Activated T-cell treated with anti-CD3 and anti-CD28 coated beads, Interleukin-2, amount 50 U/mL, for 4 hours (primary cell): Measurements from ENCODE around the gene MCCC2. TPM values are rescaled to one million over a fixed set of nuclear protein-coding genes. Genes with fewer than 3 reads are reported as not detected.
"Not testable (repeated sequence)": the region's sequence is repeated elsewhere in the genome, so short reads cannot be mapped to it uniquely, and the experiment has no call there.

Source experiments
- ATAC-seq, 2 donors: fragments of 200-7000 bp; cut with Tn5 transposase; one replicate each; pipeline ENCODE4 v1.10.0; 2021
- DNase-seq: peaks from one replicate; pipeline ENCODE4 v3.0.0-alpha.2; 2020
- H3K27me3 Mint-ChIP-seq: one replicate; pipeline ENCODE4 v1.8.0; 2021; ENCODE audit warnings: low read depth, mixed read lengths
- H3K36me3 Mint-ChIP-seq: one replicate; pipeline ENCODE4 v1.8.0; 2022; ENCODE audit warnings: mixed read lengths; ENCODE audit not compliant: insufficient read depth
- H3K4me1 Mint-ChIP-seq: one replicate; pipeline ENCODE4 v1.8.0; 2021; ENCODE audit warnings: low read depth, mixed read lengths
- H3K4me3 Mint-ChIP-seq: one replicate; pipeline ENCODE4 v1.8.0; 2021; ENCODE audit warnings: mild to moderate bottlenecking, moderate library complexity, mixed read lengths
- H3K9me3 Mint-ChIP-seq: one replicate; pipeline ENCODE4 v1.8.0; 2021; ENCODE audit warnings: mixed read lengths
- total RNA-seq, 3 donors: library from RNA; stranded (reverse); gene quantifications; one replicate each; pipeline ENCODE4 v1.2.1, GENCODE V29; 2021

The MCCC2 gene
- 10 to 100 TPM; 44.7 to 50.1 (median 48.3) TPM for total RNA-seq

DNA sequence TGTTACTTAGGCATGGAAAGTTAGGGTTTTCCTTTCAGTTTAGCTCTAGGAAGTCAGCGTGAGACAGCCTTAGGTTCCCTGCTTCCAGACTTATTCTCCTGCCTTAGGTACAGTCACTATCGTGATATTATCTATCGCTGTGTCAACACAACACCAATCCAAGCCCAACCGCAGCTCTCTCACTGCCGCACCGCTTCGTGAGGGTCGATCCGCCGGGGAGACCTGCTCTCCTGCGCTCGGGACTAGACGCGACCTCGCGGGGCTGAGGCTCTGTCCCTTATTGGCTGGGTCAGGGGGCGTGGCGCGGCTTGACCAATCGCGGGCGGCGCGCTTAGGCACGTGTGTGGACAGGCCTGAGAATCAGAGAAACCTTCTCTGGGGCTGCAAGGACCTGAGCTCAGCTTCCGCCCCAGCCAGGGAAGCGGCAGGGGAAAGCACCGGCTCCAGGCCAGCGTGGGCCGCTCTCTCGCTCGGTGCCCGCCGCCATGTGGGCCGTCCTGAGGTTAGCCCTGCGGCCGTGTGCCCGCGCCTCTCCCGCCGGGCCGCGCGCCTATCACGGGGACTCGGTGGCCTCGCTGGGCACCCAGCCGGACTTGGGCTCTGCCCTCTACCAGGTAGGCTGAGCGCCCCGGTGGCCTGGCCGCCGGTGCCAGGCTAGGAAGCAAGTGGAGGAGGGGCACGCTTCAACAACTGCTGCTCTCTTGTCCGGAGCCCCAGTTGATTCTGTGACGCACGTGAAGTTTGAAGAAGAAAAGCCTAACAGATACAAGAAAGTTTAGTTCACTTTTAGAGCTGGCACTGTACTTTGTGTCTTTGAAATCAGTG lies at the start of gene MCCC2:
TSS of gene MCCC2 (plus strand) at position 400 of the 825 bp plus-strand sequence. CDS start at position 486, 86 bp downstream.
- peak; percentile 94 for DNase-seq
- Mint-ChIP-seq H3K36me3 (peaks cover 7% of the 10 kb centered on the region), H3K27me3 (no peaks in the 10 kb centered on the region), H3K4me1 (peaks cover 40% of the 10 kb centered on the region), H3K4me3 (peak within 1 kb of the TSS; percentile 91), H3K9me3 (no peaks in the 10 kb centered on the region)
- ATAC-seq, result peak; percentile 99

DNA sequence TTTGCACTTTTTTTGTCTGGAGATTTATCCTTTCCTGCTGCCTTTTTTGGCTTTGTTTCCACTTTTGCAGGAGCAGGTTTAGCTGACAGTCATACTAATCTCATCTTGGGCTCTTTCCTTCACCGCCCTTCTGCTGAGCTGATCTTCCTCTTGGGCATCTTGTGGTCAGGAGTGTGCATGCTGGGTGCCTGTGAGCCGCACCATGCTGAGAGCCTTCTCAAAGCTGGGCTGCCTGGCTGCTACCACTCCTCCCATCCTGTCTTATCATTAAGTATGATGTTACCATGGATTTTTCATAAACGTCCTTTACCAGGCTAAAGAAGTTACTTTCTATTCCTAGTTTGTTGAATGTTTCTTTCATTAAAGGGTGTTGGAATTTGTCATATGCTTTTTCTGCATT lies 49.5 kb upstream of the MCCC2 start:
- Mint-ChIP-seq H3K4me3 (no peak overlapping the region), H3K9me3 (no peaks in the 10 kb centered on the region), H3K27me3 (no peaks in the 10 kb centered on the region), H3K36me3 (peaks cover 48% of the 10 kb centered on the region), H3K4me1 (peaks cover 11% of the 10 kb centered on the region)
- ATAC-seq (no peak), DNase-seq (no peak)

DNA sequence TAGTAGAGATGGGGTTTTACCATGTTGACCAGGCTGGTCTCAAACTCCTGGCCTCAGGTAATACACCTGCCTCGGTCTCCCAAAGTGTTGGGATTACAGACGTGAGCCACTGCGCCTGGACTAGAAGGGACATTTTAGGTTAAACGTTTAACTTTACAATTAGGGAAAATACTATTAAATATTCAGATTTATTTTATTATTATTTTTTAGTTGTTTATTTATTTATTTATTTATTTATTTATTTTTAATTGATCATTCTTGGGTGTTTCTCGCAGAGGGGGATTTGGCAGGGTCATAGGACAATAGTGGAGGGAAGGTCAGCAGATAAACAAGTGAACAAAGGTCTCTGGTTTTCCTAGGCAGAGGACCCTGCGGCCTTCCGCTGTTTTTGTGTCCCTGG lies 36.3 kb upstream of the MCCC2 start:
- not testable (repeated sequence) for H3K27me3 Mint-ChIP-seq, H3K4me1 Mint-ChIP-seq, H3K4me3 Mint-ChIP-seq, H3K9me3 Mint-ChIP-seq, DNase-seq, ATAC-seq
- peaks cover 49% of the 10 kb centered on the region for H3K36me3 Mint-ChIP-seq

- not testable (repeated sequence) for ATAC-seq, H3K4me1 Mint-ChIP-seq, H3K4me3 Mint-ChIP-seq, H3K27me3 Mint-ChIP-seq, DNase-seq, H3K9me3 Mint-ChIP-seq
- H3K36me3 Mint-ChIP-seq, result peaks cover 51% of the 10 kb centered on the region
These were observed 35.6 kb upstream of the MCCC2 start for GRCh38 chr5:71551582-71551981.

- not testable (repeated sequence) for H3K27me3 Mint-ChIP-seq, H3K4me3 Mint-ChIP-seq, H3K4me1 Mint-ChIP-seq, DNase-seq, ATAC-seq, H3K9me3 Mint-ChIP-seq
- H3K36me3 Mint-ChIP-seq, result peaks cover 51% of the 10 kb centered on the region
These were observed 35.0 kb upstream of the MCCC2 start for GRCh38 chr5:71552026-71552749.

DNA sequence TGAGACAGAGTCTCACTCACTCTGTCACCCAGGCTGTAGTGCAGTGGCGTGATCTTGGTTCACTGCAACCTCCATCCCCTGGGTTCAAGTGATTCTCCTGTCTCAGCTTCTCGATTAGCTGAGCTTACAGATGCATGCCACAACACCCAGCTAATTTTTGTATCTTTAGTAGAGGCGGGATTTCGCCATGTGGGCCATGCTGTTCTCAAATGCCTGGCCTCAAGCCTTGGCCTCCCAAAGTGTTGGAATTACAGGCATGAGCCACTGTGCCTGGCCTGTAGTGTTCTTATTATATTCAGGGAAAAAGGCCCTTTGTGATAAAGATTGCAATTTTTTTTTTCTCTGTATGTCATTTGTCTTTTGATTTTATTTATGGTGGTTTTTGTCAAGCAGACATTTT lies 24.0 kb upstream of the MCCC2 start:
- Mint-ChIP-seq H3K9me3 (no peaks in the 10 kb centered on the region), H3K27me3 (no peaks in the 10 kb centered on the region), H3K36me3 (peaks cover 19% of the 10 kb centered on the region), H3K4me1 (no peaks in the 10 kb centered on the region), H3K4me3 (no peak overlapping the region)
- DNase-seq (no peak), ATAC-seq (no peak)

DNA sequence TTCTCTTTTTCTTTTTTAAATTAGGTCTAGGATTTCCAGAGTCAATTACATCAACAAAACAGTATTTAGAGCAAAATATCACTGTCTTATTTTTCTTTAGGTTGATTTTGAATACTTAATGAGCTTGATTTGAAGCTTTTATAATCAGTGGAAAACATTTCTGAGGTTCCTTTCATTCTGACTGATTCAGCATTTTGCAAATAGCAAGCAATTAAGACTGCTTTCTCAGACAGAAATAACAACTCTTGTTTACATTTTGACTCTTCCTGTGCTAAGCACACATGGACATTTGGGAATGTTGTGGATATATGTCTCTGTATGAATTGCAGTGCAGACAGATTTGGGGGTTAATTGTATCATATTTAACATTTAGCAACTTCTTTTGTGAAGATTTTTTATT lies 22.2 kb upstream of the MCCC2 start:
- Mint-ChIP-seq H3K9me3 (no peaks in the 10 kb centered on the region), H3K36me3 (peaks cover 23% of the 10 kb centered on the region), H3K4me3 (no peak overlapping the region), H3K4me1 (no peaks in the 10 kb centered on the region), H3K27me3 (no peaks in the 10 kb centered on the region)
- no peak for ATAC-seq
- no peak for DNase-seq

DNA sequence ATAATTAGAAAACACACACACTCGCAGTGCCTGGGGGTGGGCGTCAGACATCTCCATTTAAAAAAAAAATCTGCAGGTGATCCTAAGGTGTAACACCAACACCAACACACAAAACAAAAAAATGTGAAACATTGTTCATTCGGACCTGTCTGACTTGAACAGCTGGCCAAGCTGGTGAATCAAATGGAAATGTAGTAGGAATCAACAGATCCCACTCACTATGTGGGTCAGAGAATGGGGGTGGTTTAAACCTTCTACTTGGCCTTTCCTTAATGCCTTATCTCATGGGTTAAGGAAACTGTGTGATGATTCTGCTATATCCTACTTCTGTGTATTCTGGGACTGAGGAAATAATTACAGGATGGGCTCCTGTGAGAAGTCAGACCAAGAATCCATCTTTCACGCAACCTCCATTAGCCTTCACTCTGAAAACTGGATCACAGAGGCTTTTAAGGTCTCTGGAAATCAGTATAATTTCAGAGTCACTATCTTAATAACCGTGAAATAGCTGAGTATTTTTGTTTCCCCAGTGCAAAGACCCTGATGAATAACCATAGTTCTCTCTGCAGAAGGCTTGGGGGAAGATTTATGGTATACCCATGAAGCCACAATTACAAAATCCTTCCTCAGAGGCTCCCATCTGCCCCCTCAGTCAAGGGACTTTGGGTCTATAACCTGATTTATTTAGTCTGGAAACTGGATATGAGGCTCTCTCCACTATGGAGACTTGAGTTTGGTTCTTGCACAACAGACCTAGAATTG lies 17.2 kb upstream of the MCCC2 start:
- DNase-seq, result no peak
- Mint-ChIP-seq H3K36me3 (peaks cover 24% of the 10 kb centered on the region), H3K4me1 (no peaks in the 10 kb centered on the region), H3K27me3 (no peaks in the 10 kb centered on the region), H3K9me3 (no peaks in the 10 kb centered on the region), H3K4me3 (no peak overlapping the region)
- ATAC-seq, result no peak

- not testable (repeated sequence) for H3K27me3 Mint-ChIP-seq, H3K4me1 Mint-ChIP-seq, H3K9me3 Mint-ChIP-seq, H3K4me3 Mint-ChIP-seq, ATAC-seq, DNase-seq
- H3K36me3 Mint-ChIP-seq, result peaks cover 22% of the 10 kb centered on the region
These were observed 15.3 kb upstream of the MCCC2 start for GRCh38 chr5:71571811-71572210.

DNA sequence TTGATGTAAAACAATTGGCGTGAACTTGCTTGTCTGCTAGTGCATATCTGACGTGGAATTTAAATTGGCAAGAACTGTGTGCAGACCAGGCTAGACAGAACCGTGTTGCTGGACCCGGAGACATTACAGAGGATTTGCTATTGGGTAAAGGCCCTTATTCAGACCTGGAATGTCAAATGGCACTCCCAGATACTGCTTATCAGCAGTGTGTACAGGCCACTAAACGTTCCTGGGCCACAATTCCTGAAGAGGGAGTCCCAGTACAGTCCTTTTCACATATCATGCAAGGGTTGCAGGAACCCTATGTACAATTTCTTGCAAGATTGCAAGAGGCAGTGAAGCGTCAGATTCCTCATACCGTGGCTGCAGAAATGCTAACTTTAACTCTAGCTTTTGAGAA lies 13.5 kb upstream of the MCCC2 start:
- DNase-seq (no peak), ATAC-seq (no peak)
- H3K4me1 Mint-ChIP-seq, result no peaks in the 10 kb centered on the region
- peaks cover 32% of the 10 kb centered on the region for H3K36me3 Mint-ChIP-seq
- no peak overlapping the region for H3K4me3 Mint-ChIP-seq
- H3K9me3 Mint-ChIP-seq, result peaks cover 5% of the 10 kb centered on the region
- no peaks in the 10 kb centered on the region for H3K27me3 Mint-ChIP-seq

DNA sequence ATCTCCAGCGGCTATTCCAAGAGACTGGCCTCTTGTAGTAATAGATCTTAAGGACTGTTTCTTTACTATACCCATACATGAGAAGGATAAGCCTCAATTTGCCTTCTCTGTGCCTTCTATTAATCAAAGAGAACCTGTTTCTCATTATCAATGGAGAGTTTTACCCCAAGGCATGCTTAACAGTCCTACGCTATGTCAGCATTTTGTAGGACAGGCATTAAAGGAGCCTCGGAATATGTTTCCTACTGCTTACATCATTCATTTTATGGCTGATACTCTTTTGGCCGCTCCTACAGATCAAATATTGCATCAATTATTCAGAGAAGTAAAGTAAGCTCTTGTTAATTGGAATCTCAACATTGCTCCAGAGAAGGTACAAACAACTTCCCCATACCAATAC lies 11.6 kb upstream of the MCCC2 start:
- ATAC-seq, H3K4me1 Mint-ChIP-seq, H3K4me3 Mint-ChIP-seq, H3K9me3 Mint-ChIP-seq, DNase-seq, H3K27me3 Mint-ChIP-seq: not testable (repeated sequence)
- peaks cover 32% of the 10 kb centered on the region for H3K36me3 Mint-ChIP-seq

DNA sequence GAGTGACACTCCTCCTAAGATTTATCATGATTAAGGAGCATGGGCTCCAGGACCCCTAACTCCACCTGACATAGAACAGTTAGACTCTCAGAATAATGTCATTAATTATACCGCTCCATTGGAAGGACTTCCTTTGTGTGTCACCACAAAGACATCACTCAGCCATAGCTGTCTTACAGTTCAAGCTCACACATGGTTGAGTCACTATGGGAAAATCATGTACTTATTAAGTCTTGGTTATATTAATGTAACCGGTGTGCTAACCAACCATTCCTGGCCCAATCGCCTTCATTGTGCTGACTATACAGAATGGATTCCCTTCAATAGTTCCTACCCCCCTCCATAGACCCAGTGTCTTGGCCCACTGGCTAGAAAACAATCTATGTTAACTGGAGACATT lies 10.9 kb upstream of the MCCC2 start:
- H3K36me3 Mint-ChIP-seq, result peaks cover 32% of the 10 kb centered on the region
- no peaks in the 10 kb centered on the region for H3K4me1 Mint-ChIP-seq
- DNase-seq (no peak), ATAC-seq (no peak)
- no peak overlapping the region for H3K4me3 Mint-ChIP-seq
- no peaks in the 10 kb centered on the region for H3K27me3 Mint-ChIP-seq
- H3K9me3 Mint-ChIP-seq, result peaks cover 5% of the 10 kb centered on the region

DNA sequence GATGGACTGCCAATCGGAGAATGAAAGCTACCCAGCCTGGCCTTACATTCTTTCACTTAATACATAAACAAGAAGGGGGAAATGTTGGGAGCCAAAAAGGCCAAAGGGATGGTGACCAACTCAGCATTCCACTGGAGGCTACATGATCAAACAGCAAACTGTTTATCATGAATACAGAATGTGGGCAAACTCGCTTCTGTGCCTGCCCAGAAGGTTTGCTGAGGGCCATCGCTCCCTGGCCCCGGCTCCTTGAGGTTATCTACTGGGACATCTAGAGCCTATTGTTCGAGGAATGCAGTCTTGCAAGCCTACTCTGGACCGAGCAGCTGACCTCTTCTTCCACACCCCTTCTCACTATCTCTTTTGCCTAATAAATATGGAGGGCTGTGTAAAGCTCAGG lies 9.3 kb upstream of the MCCC2 start:
- ATAC-seq, result not testable (repeated sequence)

DNA sequence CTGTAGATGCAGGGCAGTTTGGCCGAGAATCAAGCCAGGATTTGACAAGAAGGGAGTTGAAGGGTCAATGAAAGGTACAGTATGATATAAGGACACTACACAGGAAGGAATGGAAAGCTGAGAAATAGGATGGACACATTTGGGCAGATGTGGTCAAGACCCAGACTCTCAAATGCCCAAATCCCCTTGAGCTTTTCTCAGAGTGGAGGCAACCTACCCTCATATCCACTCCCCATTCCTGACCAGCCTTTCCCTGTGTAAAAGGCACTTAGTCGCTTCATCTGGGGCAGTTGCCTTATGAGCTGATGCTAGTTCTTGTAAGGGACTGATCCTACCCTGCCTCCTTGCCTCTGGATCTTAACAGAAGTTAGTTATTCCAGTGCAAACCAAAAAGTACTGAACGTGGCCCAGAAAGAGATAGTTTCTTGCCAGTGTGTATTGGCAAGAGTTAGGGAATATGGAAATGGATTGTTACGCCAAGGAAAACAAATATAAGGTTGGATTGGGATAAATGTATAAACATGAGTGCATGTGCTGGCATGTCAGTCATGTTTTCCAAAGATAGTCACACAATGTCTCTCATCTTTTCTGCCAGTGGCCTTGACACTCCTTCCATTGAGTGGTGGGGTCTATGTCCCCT lies 4.1 kb upstream of the MCCC2 start:
- no peaks in the 10 kb centered on the region for H3K27me3 Mint-ChIP-seq
- H3K36me3 Mint-ChIP-seq, result peaks cover 6% of the 10 kb centered on the region
- DNase-seq (no peak), ATAC-seq (no peak)
- peaks cover 9% of the 10 kb centered on the region for H3K4me1 Mint-ChIP-seq
- no peaks in the 10 kb centered on the region for H3K9me3 Mint-ChIP-seq
- no peak overlapping the region for H3K4me3 Mint-ChIP-seq

More for the DNA sequence above, 9.3 kb upstream of the MCCC2 start:
- not testable (repeated sequence) for DNase-seq, H3K4me1 Mint-ChIP-seq, H3K4me3 Mint-ChIP-seq, H3K9me3 Mint-ChIP-seq, H3K27me3 Mint-ChIP-seq
- peaks cover 29% of the 10 kb centered on the region for H3K36me3 Mint-ChIP-seq
